Airway epithelial cell (primary cell): Measurements from ENCODE around the gene NAT16. TPM values are rescaled to one million over a fixed set of nuclear protein-coding genes. Genes with fewer than 3 reads are reported as not detected.

Experiments
- total RNA-seq: library from RNA; depleted of rRNA; stranded (reverse); fragments of >200 nt; gene quantifications from 2 replicates; pipeline ENCODE4 v1.2.3, GENCODE V29; 2015

Gene NAT16
- total RNA-seq, result not detected in 2 replicates

DNA sequence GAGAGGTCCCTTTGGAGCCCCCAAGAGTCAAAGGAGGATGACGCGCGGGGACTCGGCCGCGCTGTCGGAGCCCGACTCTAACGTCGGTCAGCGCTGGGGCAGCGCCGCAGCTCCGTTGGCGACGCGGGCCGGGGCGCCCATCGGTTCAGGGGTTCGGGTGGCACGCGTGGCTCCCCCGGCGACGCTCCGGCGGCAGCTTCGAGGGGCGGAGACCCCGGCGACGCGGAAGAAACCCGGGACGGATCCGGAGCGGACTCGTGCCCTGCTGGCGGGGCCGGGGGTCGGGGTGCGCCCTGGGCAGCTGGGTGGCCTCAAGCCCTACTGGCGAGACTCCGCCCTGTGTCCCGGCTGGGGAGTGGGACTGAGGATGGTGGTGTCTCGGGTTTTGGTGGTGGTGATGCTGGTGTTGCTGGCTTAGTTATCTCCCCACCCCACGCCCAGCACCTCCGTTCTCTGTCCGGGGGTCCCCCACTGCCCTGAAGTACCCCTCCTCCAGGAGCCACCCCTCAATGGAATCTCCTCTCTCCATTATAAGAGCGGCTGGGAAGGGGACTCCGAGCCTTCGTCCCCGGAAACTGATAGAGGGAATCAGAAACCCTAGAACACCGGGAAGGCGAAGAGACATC lies at the start of gene NAT16:
TSS of gene NAT16 (minus strand) at position 164 of the 626 bp plus-strand sequence. CDS start 5,486 bp downstream, outside the sequence.

GRCh38 chr7:101217388-101218235 lies 37.5 kb upstream of the NAT16 start, which contains the start of the genes PLOD3 and ZNHIT1:
TSS of gene PLOD3 (minus strand) at chr7:101217581. CDS start at chr7:101217274, 307 bp downstream.
TSS of gene ZNHIT1 (plus strand) at chr7:101218165. CDS start at chr7:101218196, 31 bp downstream.

DNA sequence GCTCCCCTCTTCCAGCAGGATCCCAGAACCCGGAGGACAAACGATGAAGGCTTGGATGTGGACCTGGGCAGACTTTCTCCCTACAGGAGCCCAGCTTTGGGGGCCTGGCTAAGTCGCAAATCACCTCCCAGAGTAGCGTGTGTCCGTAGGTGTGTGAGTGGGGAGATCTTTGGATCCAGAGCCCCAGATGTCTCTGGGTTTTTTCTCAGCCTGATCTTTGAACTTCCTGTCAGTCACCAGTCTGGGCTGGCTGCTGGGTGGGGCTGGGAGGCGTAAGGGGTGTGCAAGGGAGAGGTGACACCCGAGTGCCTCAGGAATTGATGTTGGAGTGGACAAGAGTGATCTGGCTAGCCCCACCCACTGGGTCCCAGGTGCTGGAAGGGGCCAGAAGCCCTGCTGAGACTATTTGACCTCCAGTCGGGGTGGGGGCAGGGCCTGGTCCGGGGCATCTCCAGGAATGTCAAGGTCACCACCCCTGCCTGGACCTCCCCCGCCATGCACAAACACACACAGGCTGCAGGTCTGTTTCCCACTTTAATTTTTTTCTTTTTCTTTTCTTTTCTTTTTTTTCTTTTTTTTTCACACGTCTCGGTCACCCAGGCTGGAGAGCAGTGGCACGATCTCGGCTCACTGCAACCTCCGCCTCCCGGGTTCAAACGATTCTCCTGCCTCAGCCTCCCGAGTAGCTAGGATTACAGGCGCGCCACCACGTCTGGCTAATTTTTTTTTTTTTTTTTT lies 20.9 kb upstream of the NAT16 start, which contains the start of gene MOGAT3:
TSS of gene MOGAT3 (minus strand) at position 175 of the 738 bp plus-strand sequence. CDS start 182 bp downstream, outside the sequence.

GRCh38 chr7:101165075-101165957 lies 14.8 kb downstream of the NAT16 start, which contains the start of gene VGF:
TSS of gene VGF (minus strand) at chr7:101165569. CDS start at chr7:101164843, 726 bp downstream.

GRCh38 chr7:101153969-101154692 lies 26.0 kb downstream of the NAT16 start, which contains the start of gene AP1S1:
TSS of gene AP1S1 (plus strand) at chr7:101154476. CDS start at chr7:101154515, 39 bp downstream.

GRCh38 chr7:101126651-101127459 lies 53.2 kb downstream of the NAT16 start, which contains the start of gene SERPINE1:
TSS of gene SERPINE1 (plus strand) at chr7:101127104. CDS start at chr7:101128394, 1,290 bp downstream.

Other genes with a start within 250 kb of the NAT16 start
- not detected in 2 replicates for gene MUC3A, start 230.8 kb downstream of the NAT16 start, total RNA-seq
- gene MUC12, start 210.7 kb downstream of the NAT16 start, total RNA-seq, result under 0.01 TPM in 1 of 2 replicates, not detected in the other
- not detected in 2 replicates for gene MUC17, start 160.2 kb downstream of the NAT16 start, total RNA-seq
- gene TRIM56, start 94.8 kb downstream of the NAT16 start, total RNA-seq, result 7.2 and 7.9 TPM in 2 replicates
- 166 and 251 TPM in 2 replicates for gene SERPINE1, start 53.2 kb downstream of the NAT16 start, total RNA-seq
- gene AP1S1, start 25.8 kb downstream of the NAT16 start, total RNA-seq, result 187 and 227 TPM in 2 replicates
- 0.09 and 0.14 TPM in 2 replicates for gene VGF, start 14.7 kb downstream of the NAT16 start, total RNA-seq
- not detected in 2 replicates for gene MOGAT3, start 20.7 kb upstream of the NAT16 start, total RNA-seq
- gene PLOD3, start 37.3 kb upstream of the NAT16 start, total RNA-seq, result 33.3 and 47.8 TPM in 2 replicates
- 113 and 142 TPM in 2 replicates for gene ZNHIT1, start 37.9 kb upstream of the NAT16 start, total RNA-seq
- 2.0 and 3.1 TPM in 2 replicates for gene CLDN15, start 57.5 kb upstream of the NAT16 start, total RNA-seq
- gene FIS1, start 64.8 kb upstream of the NAT16 start, total RNA-seq, result 212 and 237 TPM in 2 replicates
- gene IFT22, start 141.5 kb upstream of the NAT16 start, total RNA-seq, result 15.4 and 16.5 TPM in 2 replicates
- not detected in 2 replicates for gene COL26A1, start 182.6 kb upstream of the NAT16 start, total RNA-seq